Epithelial cell of proximal tubule (primary cell): ENCODE data around the gene FAM171A1. TPM values are rescaled to one million over a fixed set of nuclear protein-coding genes. Genes with fewer than 3 reads are reported as not detected.

Experiments used
- DNase-seq: peaks from one replicate; pipeline ENCODE4 v3.0.0-alpha.2; 2011; ENCODE audit warnings: low read depth
- H3K4me3 ChIP-seq: 2 replicates; pipeline ENCODE4 v1.5.1; 2011; ENCODE audit warnings: low read depth, mild to moderate bottlenecking, low read length
- total RNA-seq: library from RNA; depleted of rRNA; stranded (reverse); fragments of >200 nt; gene quantifications from 2 replicates; pipeline ENCODE4 v1.2.3, GENCODE V29; 2015
- TF ChIP-seq, protein P1 (sequence below): conservative IDR thresholded peaks from 2 replicates; pipeline ENCODE4 v1.5.1; 2012; ENCODE audit warnings: low read depth, mild to moderate bottlenecking, low read length

The FAM171A1 gene
- total RNA-seq, 1 donor from 2014 or later, result 20.2 TPM

- no peak overlapping the region for H3K4me3 ChIP-seq
- no peak for DNase-seq
- TF ChIP-seq, protein P1, sequence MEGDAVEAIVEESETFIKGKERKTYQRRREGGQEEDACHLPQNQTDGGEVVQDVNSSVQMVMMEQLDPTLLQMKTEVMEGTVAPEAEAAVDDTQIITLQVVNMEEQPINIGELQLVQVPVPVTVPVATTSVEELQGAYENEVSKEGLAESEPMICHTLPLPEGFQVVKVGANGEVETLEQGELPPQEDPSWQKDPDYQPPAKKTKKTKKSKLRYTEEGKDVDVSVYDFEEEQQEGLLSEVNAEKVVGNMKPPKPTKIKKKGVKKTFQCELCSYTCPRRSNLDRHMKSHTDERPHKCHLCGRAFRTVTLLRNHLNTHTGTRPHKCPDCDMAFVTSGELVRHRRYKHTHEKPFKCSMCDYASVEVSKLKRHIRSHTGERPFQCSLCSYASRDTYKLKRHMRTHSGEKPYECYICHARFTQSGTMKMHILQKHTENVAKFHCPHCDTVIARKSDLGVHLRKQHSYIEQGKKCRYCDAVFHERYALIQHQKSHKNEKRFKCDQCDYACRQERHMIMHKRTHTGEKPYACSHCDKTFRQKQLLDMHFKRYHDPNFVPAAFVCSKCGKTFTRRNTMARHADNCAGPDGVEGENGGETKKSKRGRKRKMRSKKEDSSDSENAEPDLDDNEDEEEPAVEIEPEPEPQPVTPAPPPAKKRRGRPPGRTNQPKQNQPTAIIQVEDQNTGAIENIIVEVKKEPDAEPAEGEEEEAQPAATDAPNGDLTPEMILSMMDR, result no peak
Measured at GRCh38 chr10:15387021-15387420, 15.9 kb upstream of the FAM171A1 start.

GRCh38 chr10:15385552-15386455, 14.7 kb upstream of the FAM171A1 start:
- H3K4me3 ChIP-seq, result no peak overlapping the region
- TF ChIP-seq, protein P1, result no peak
- DNase-seq, result no peak

- H3K4me3 ChIP-seq, result no peak overlapping the region
- no peak for DNase-seq
- TF ChIP-seq, protein P1, result no peak
Measured at GRCh38 chr10:15381420-15381819, 10.3 kb upstream of the FAM171A1 start.

GRCh38 chr10:15379078-15379477, 8.0 kb upstream of the FAM171A1 start:
- H3K4me3 ChIP-seq, result no peak overlapping the region
- DNase-seq, result no peak
- TF ChIP-seq, protein P1, result no peak

GRCh38 chr10:15378569-15378968, 7.5 kb upstream of the FAM171A1 start:
- TF ChIP-seq, protein P1, result peak; percentile 21
- H3K4me3 ChIP-seq, result no peak overlapping the region
- DNase-seq, result no peak

DNA sequence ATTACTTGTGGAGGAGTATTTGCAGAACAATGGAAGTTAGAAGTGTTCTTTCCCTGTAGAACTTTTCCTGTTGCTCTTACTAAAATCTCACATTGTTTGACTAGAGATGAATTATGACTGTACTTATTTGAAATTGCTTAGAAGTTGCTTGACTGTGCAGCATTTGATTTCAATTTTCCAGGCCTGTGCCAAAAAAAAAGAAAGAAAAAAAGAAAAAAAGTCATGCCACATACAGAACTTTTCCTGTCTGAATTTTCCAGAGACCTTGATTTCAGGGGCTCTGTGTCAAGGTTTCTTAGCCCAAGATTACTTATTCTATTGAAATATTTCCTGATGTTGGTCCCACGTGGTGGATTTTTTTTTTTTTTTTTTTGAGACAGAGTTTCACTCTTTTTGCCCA, 3.5 kb upstream of the FAM171A1 start:
- no peak for DNase-seq
- H3K4me3 ChIP-seq, result no peak overlapping the region
- TF ChIP-seq, protein P1, result no peak

DNA sequence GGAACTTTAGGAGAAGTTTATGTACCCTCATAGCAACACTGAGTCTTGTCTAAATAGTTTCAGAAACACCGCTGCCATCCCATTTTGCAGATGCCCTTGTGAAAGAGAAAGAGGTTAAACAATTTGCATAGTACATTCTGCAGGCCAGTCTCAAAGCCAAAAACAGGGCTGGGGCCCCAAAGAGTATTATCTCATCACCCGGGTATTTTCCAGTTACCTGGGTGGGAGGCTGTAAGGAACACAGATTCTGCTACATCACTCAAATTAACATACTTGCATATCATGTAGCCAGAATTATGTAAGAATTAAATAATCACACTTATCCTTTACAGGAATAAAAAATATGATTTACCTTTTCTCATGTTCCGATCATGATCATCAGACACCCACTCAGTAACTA, 3.1 kb upstream of the FAM171A1 start:
- TF ChIP-seq, protein P1, result no peak

More for the DNA sequence above, 3.1 kb upstream of the FAM171A1 start:
- H3K4me3 ChIP-seq, result no peak overlapping the region
- no peak for DNase-seq
